NCI-H1092 (cell line): Measurements from ENCODE around the gene IRF8.
"Not testable (repeated sequence)": the region's sequence is repeated elsewhere in the genome, so short reads cannot be mapped to it uniquely, and the experiment has no call there.

Source experiments
- DNase-seq: peaks from one replicate; lab custom pipeline; 2025; lab: John Stamatoyannopoulos, UW

IRF8 gene

GRCh38 chr16:85868495-85868894, 30.5 kb upstream of the IRF8 start:
- DNase-seq, result no peak

- DNase-seq, result no peak
Observed at GRCh38 chr16:85869206-85869605, 29.8 kb upstream of the IRF8 start.

- no peak for DNase-seq
Observed at GRCh38 chr16:85869785-85870558, 29.0 kb upstream of the IRF8 start.

- DNase-seq, result no peak
Observed at GRCh38 chr16:85871756-85872155, 27.2 kb upstream of the IRF8 start.

GRCh38 chr16:85872734-85873133, 26.2 kb upstream of the IRF8 start:
- DNase-seq, result no peak

GRCh38 chr16:85873153-85873552, 25.8 kb upstream of the IRF8 start:
- no peak for DNase-seq

GRCh38 chr16:85874031-85874430, 24.9 kb upstream of the IRF8 start:
- not testable (repeated sequence) for DNase-seq

- DNase-seq, result no peak
Observed at GRCh38 chr16:85878407-85878806, 20.6 kb upstream of the IRF8 start.

GRCh38 chr16:85878875-85879274, 20.1 kb upstream of the IRF8 start:
- no peak for DNase-seq

- no peak for DNase-seq
Observed at GRCh38 chr16:85879549-85879948, 19.4 kb upstream of the IRF8 start.

- DNase-seq, result no peak
Observed at GRCh38 chr16:85879975-85880831, 18.8 kb upstream of the IRF8 start.

GRCh38 chr16:85880861-85881260, 18.1 kb upstream of the IRF8 start:
- DNase-seq, result no peak

GRCh38 chr16:85881436-85881835, 17.5 kb upstream of the IRF8 start:
- no peak for DNase-seq

GRCh38 chr16:85882181-85882810, 16.7 kb upstream of the IRF8 start:
- DNase-seq, result no peak

GRCh38 chr16:85883813-85884212, 15.1 kb upstream of the IRF8 start:
- no peak for DNase-seq

- no peak for DNase-seq
Observed at GRCh38 chr16:85884808-85885463, 14.0 kb upstream of the IRF8 start.

GRCh38 chr16:85885537-85885936, 13.4 kb upstream of the IRF8 start:
- DNase-seq, result no peak

- DNase-seq, result no peak
Observed at GRCh38 chr16:85888405-85889331, 10.3 kb upstream of the IRF8 start.

- no peak for DNase-seq
Observed at GRCh38 chr16:85891033-85891775, 7.8 kb upstream of the IRF8 start.

- DNase-seq, result no peak
Observed at GRCh38 chr16:85891776-85892166, 7.2 kb upstream of the IRF8 start.
